Fibroblast of peridontal ligament (primary cell): ENCODE measurements around the gene CELA2A.
"Not testable (repeated sequence)": the region's sequence is repeated elsewhere in the genome, so short reads cannot be mapped to it uniquely, and the experiment has no call there.

ENCODE experiments used
- DNase-seq: peaks from one replicate; pipeline ENCODE4 v3.0.0-alpha.2; 2010; ENCODE audit errors: extremely low read depth

CELA2A gene

GRCh38 chr1:15444468-15445389 lies 11.8 kb upstream of the CELA2A start:
- DNase-seq = no peak

- no peak for DNase-seq
Observed at GRCh38 chr1:15445390-15446122, 11.0 kb upstream of the CELA2A start.

GRCh38 chr1:15446212-15446611 lies 10.3 kb upstream of the CELA2A start:
- DNase-seq = no peak

- no peak for DNase-seq
Observed at GRCh38 chr1:15448877-15449462, 7.6 kb upstream of the CELA2A start.

- no peak for DNase-seq
Observed at GRCh38 chr1:15449567-15449966, 7.0 kb upstream of the CELA2A start.

GRCh38 chr1:15451014-15451722 lies 5.4 kb upstream of the CELA2A start:
- no peak for DNase-seq

GRCh38 chr1:15452216-15452615 lies 4.3 kb upstream of the CELA2A start:
- DNase-seq = no peak

GRCh38 chr1:15452866-15453571 lies 3.5 kb upstream of the CELA2A start:
- DNase-seq = no peak

GRCh38 chr1:15453734-15454133 lies 2.8 kb upstream of the CELA2A start:
- no peak for DNase-seq

- peak; percentile 82 for DNase-seq
Observed at GRCh38 chr1:15454256-15454655, 2.3 kb upstream of the CELA2A start.

GRCh38 chr1:15455522-15455921 lies 1.0 kb upstream of the CELA2A start:
- peak; percentile 80 for DNase-seq

GRCh38 chr1:15457585-15457984 lies 1.1 kb downstream of the CELA2A start:
- DNase-seq = no peak

- DNase-seq = not testable (repeated sequence)
Observed at GRCh38 chr1:15458388-15458787, 1.9 kb downstream of the CELA2A start.

GRCh38 chr1:15459771-15460707 lies 3.5 kb downstream of the CELA2A start:
- DNase-seq = no peak

- DNase-seq = no peak
Observed at GRCh38 chr1:15460708-15461095, 4.2 kb downstream of the CELA2A start.

GRCh38 chr1:15463064-15463800 lies 6.7 kb downstream of the CELA2A start:
- DNase-seq = not testable (repeated sequence)

GRCh38 chr1:15463926-15464322 lies 7.4 kb downstream of the CELA2A start:
- not testable (repeated sequence) for DNase-seq

- DNase-seq = no peak
Observed at GRCh38 chr1:15465674-15466073, 9.1 kb downstream of the CELA2A start.

GRCh38 chr1:15466955-15467625 lies 10.6 kb downstream of the CELA2A start:
- not testable (repeated sequence) for DNase-seq
